Endothelial cell of umbilical vein (primary cell): ENCODE measurements around the gene CAMTA1. TPM values are rescaled to one million over a fixed set of nuclear protein-coding genes. Genes with fewer than 3 reads are reported as not detected.

Experiments used
- BruUV-seq: library from RNA; stranded (reverse); fragments of 400-500 nt; replicated peaks from 2 replicates; lab custom pipeline; 2021; lab: Mats Ljungman, UMichigan
- CTCF ChIA-PET: fragments of 300-600, 350-600 bp; sonication (Branson Sonifier 250); formaldehyde crosslinking; loops from one replicate; lab custom pipeline; 2021; ENCODE audit warnings: antibody characterized with exemption, inconsistent platforms; lab: Charles Lee
- POLR2A ChIA-PET: fragments of 300-600, 350-600 bp; sonication (Branson Sonifier 250); formaldehyde crosslinking; loops from one replicate; lab custom pipeline; 2021; ENCODE audit warnings: antibody characterized with exemption, inconsistent platforms; lab: Charles Lee
- DNase-seq: peaks from one replicate; pipeline ENCODE4 v3.0.0-alpha.2; 2011; ENCODE audit warnings: low read depth, low spot score
- FAIRE-seq: peaks from 2 replicates; lab custom pipeline; 2011; peaks lifted over from hg19 to GRCh38; lab: Jason Lieb, UNC
- H2AFZ ChIP-seq: 2 replicates; pipeline ENCODE4 v1.6.0; 2012; ENCODE audit warnings: low read depth, low read length, control low read depth, inconsistent platforms
- H3K27ac ChIP-seq: 2 replicates; pipeline ENCODE4 v1.5.1; 2011; ENCODE audit warnings: low read depth, mild to moderate bottlenecking, control low read depth, low read length, moderate library complexity; ENCODE audit not compliant: insufficient read depth
- H3K27me3 ChIP-seq, 2 experiments: 2 replicates each; pipeline versions ENCODE4 v1.6.0 to v1.6.1; 2011; ENCODE audit warnings: low read length in 2 of 2, mixed read lengths in 1 of 2; ENCODE audit not compliant: control insufficient read depth in 2 of 2, insufficient read depth in 2 of 2
- H3K36me3 ChIP-seq, 2 experiments: 2 replicates in 1 of 2; 3 replicates in 1 of 2; pipeline ENCODE4 v1.5.1; 2011; ENCODE audit warnings: low read length in 2 of 2, mild to moderate bottlenecking in 1 of 2, moderate library complexity in 1 of 2; ENCODE audit not compliant: control insufficient read depth in 2 of 2, insufficient read depth in 2 of 2; ENCODE audit errors: extremely low read depth in 1 of 2
- H3K4me1 ChIP-seq: 3 replicates; pipeline ENCODE4 v1.5.1; 2011; ENCODE audit warnings: mild to moderate bottlenecking, low read length; ENCODE audit not compliant: control insufficient read depth, insufficient read depth; ENCODE audit errors: extremely low read depth
- H3K4me2 ChIP-seq: 2 replicates; pipeline ENCODE4 v1.6.1; 2011; ENCODE audit warnings: low read length, control low read depth, mixed read lengths; ENCODE audit not compliant: insufficient read depth
- H3K4me3 ChIP-seq, 3 experiments: fragments of 200-600 bp in 1 of 3; sonication (generic), shearing (Covaris generic) in 1 of 3; replicated peaks in 1 of 3; 2 replicates each; pipeline ENCODE4 v1.5.1; 2011 to 2016; ENCODE audit warnings: control low read depth in 3 of 3, low read length in 3 of 3, mild to moderate bottlenecking in 2 of 3, inconsistent platforms in 1 of 3, low read depth in 1 of 3, moderate library complexity in 1 of 3; ENCODE audit not compliant: insufficient read depth in 1 of 3
- H3K79me2 ChIP-seq: 2 replicates; pipeline ENCODE4 v1.6.0; 2012; ENCODE audit warnings: low read length, inconsistent platforms; ENCODE audit not compliant: control insufficient read depth, insufficient read depth
- H3K9ac ChIP-seq: replicated peaks from 2 replicates; pipeline ENCODE3; 2011; ENCODE audit warnings: low read length, control low read depth; ENCODE audit not compliant: insufficient read depth; ENCODE audit errors: extremely low read depth
- H3K9me1 ChIP-seq: replicated peaks from 3 replicates; pipeline ENCODE4 v1.6.0; 2011; ENCODE audit warnings: mild to moderate bottlenecking, low read length; ENCODE audit not compliant: control insufficient read depth, insufficient read depth; ENCODE audit errors: extremely low read depth
- H3K9me3 ChIP-seq: replicated peaks from 2 replicates; pipeline ENCODE4 v1.5.1; 2012; ENCODE audit warnings: low read length, inconsistent platforms; ENCODE audit not compliant: control insufficient read depth, insufficient read depth
- H4K20me1 ChIP-seq: replicated peaks from 2 replicates; pipeline ENCODE3; 2011; ENCODE audit warnings: mild to moderate bottlenecking, low read length; ENCODE audit not compliant: control insufficient read depth, insufficient read depth; ENCODE audit errors: extremely low read depth
- CTCF ChIP-seq, 2 donors: IDR thresholded peaks; 1 replicate in 1 of 2; 2 replicates in 1 of 2; pipeline ENCODE4 v1.5.1; 2011; ENCODE audit warnings: low read length in 2 of 2, mild to moderate bottlenecking in 2 of 2, moderate library complexity in 2 of 2, control low read depth in 1 of 2, inconsistent platforms in 1 of 2, low read depth in 1 of 2; ENCODE audit not compliant: insufficient read depth in 1 of 2; ENCODE audit errors: extremely low read depth in 1 of 2
- EZH2 ChIP-seq: IDR thresholded peaks from 2 replicates; pipeline ENCODE4 v1.6.1; 2012; ENCODE audit warnings: borderline replicate concordance, low read depth, mild to moderate bottlenecking, moderate library complexity, low read length, inconsistent platforms; ENCODE audit not compliant: severe bottlenecking
- FOS ChIP-seq: IDR thresholded peaks from 2 replicates; pipeline ENCODE4 v1.6.1; 2011; ENCODE audit warnings: mild to moderate bottlenecking, low read length, moderate library complexity, borderline replicate concordance; ENCODE audit not compliant: insufficient read depth
- GATA2 ChIP-seq: IDR thresholded peaks from 2 replicates; pipeline ENCODE4 v1.7.0; 2011; ENCODE audit warnings: low read depth, mild to moderate bottlenecking, moderate library complexity, mixed read lengths, low read length; ENCODE audit not compliant: insufficient read length, insufficient read depth
- JUN ChIP-seq: IDR thresholded peaks from 2 replicates; pipeline ENCODE4 v1.6.1; 2011; ENCODE audit warnings: borderline replicate concordance, low read depth; ENCODE audit not compliant: insufficient read length, insufficient read depth
- MYC ChIP-seq: IDR thresholded peaks from one replicate; pipeline ENCODE4 v1.6.1; 2011; ENCODE audit warnings: mild to moderate bottlenecking, low read depth, low read length
- POLR2A ChIP-seq: IDR thresholded peaks from 2 replicates; pipeline ENCODE4 v1.6.1; 2012; ENCODE audit warnings: low read depth, mild to moderate bottlenecking, control low read depth, low read length
- POLR2AphosphoS5 ChIP-seq: IDR thresholded peaks from 2 replicates; pipeline ENCODE4 v1.6.1; 2012; ENCODE audit warnings: low read depth, mild to moderate bottlenecking, control low read depth, low read length, moderate library complexity; ENCODE audit not compliant: insufficient read depth
- dilution Hi-C: fragments of 300-500 bp; cut with MboI; formaldehyde crosslinking; loops from one replicate; pipeline ENCODE4 v1.15.0; 2019; ENCODE audit warnings: low sequenced_read_pairs; ENCODE audit not compliant: extremely low pct_ligation_motif_present
- intact Hi-C: fragments of 100-400 bp; cut with micrococcal nuclease; formaldehyde crosslinking; loops from one replicate; pipeline ENCODE4 v1.10.0; 2022
- polyA plus RNA-seq, 4 experiments: library from polyadenylated mRNA; depleted of rRNA in 3 of 4; stranded (reverse) in 3 of 4; unstranded in 1 of 4; fragments of >200 nt; gene quantifications; 2 replicates each; pipeline versions ENCODE4 v1.2.1 to v1.2.3, GENCODE V29; 2011 to 2012; ENCODE audit warnings: missing spikeins in 1 of 4
- total RNA-seq: library from RNA; stranded (reverse); gene quantifications from 2 replicates; pipeline ENCODE4 v1.2.3, GENCODE V29; 2021
- TF ChIP-seq, protein P1 (sequence below): IDR thresholded peaks from 2 replicates; pipeline ENCODE4 v1.6.1; 2011; ENCODE audit not compliant: insufficient read depth, insufficient read length

CAMTA1 gene
- total and polyA plus RNA-seq, 2 donors (not counting 3 experiments of a cell fraction or from before 2014, with no cell fraction given) = 50.8 to 92.7 TPM

GRCh38 chr1:7698641-7699040 is 913.4 kb downstream of the CAMTA1 start:
- no peak for FAIRE-seq
- no peaks in the 10 kb centered on the region for H4K20me1 ChIP-seq
- POLR2A ChIA-PET = no interaction called here
- H3K4me1 ChIP-seq = no peaks in the 10 kb centered on the region
- no TSS peak for BruUV-seq
- no peaks in the 10 kb centered on the region for H3K79me2 ChIP-seq
- H3K4me3 ChIP-seq = no peak overlapping the region
- H3K27ac ChIP-seq = no peak overlapping the region
- H3K36me3 ChIP-seq = no peaks in the 10 kb centered on the region
- no peaks in the 10 kb centered on the region for H3K9me3 ChIP-seq
- no peak overlapping the region for H3K4me2 ChIP-seq
- CTCF ChIA-PET = interaction anchor here (1.7 kb wide), 1 partner anchor 29 kb away, joined by 6 read pairs; no protein-coding TSS in a partner anchor
- no peak for DNase-seq
- intact Hi-C loops (no loop called here), dilution Hi-C loops (no loop called here)
- no peak overlapping the region for H3K9ac ChIP-seq
- TF ChIP-seq EZH2 = no peak
- TF ChIP-seq GATA2 = no peak
- TF ChIP-seq, protein P1, sequence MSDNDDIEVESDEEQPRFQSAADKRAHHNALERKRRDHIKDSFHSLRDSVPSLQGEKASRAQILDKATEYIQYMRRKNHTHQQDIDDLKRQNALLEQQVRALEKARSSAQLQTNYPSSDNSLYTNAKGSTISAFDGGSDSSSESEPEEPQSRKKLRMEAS = no peak
- TF ChIP-seq POLR2A = no peak
- peaks cover 18 to 23% of the 10 kb centered on the region in 2 experiments for H3K27me3 ChIP-seq
- no peak overlapping the region for H2AFZ ChIP-seq
- no peaks in the 10 kb centered on the region for H3K9me1 ChIP-seq

DNA sequence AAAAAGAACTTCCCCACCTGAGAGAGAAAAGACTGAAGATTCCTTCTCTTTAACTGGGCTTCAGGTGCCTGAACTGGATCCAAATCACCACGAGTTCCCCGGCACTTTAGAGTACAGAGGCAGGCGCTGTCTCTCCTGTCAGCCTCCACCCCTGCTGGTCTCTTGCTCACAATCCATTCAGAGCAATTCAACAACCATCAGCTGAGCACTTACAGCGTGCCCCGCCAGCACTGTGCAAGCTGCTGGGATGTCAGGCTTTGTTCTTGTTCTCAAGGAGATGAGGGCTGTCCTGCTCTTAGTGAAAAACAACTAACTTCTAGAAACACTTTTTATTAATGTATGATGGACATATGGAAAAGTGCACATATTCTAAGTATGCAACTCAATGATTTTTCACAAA is 917.1 kb downstream of the CAMTA1 start:
- no peaks in the 10 kb centered on the region for H4K20me1 ChIP-seq
- intact Hi-C loops (no loop called here), dilution Hi-C loops (no loop called here)
- CTCF ChIA-PET = interaction anchor here (1.9 to 3.4 kb wide), 3 partner anchors 34 to 53 kb away, joined by 5 to 37 read pairs (median 23); no protein-coding TSS in a partner anchor
- no peaks in the 10 kb centered on the region for H3K4me1 ChIP-seq
- POLR2A ChIA-PET = no interaction called here
- TF ChIP-seq CTCF (IDR thresholded peaks at IDR 0.05; ENCODE audit: extremely low read depth in 1 of 2, insufficient read depth in 1 of 2, low read depth in 1 of 2, low read length in 2 of 2) = no peak
- no peak for TF ChIP-seq MYC
- TF ChIP-seq JUN = no peak
- no peak for TF ChIP-seq FOS
- no peak for TF ChIP-seq GATA2
- no peak for TF ChIP-seq POLR2A
- TF ChIP-seq POLR2AphosphoS5 = no peak
- TF ChIP-seq, protein P1 = no peak
- no peak for TF ChIP-seq EZH2
- BruUV-seq = no TSS peak
- H3K27ac ChIP-seq = no peak overlapping the region
- H3K36me3 ChIP-seq = no peaks in the 10 kb centered on the region
- DNase-seq (no peak), FAIRE-seq (no peak)
- no peak overlapping the region for H3K4me3 ChIP-seq
- no peak overlapping the region for H3K4me2 ChIP-seq
- H3K9ac ChIP-seq = no peak overlapping the region
- H3K79me2 ChIP-seq = no peaks in the 10 kb centered on the region
- H2AFZ ChIP-seq = no peak overlapping the region
- H3K9me3 ChIP-seq = no peaks in the 10 kb centered on the region
- H3K9me1 ChIP-seq = no peaks in the 10 kb centered on the region
- H3K27me3 ChIP-seq = peaks cover 21 to 31% of the 10 kb centered on the region in 2 experiments
